Progenitor cell of endocrine pancreas (in vitro differentiated cells): ENCODE measurements around the gene SLC25A34. TPM values are rescaled to one million over a fixed set of nuclear protein-coding genes. Genes with fewer than 3 reads are reported as not detected.
A peak's percentile ranks its signal among the peaks of the same experiment; 100 is the strongest.

Experiments used
- DNase-seq: peaks from one replicate; pipeline ENCODE4 v3.0.0; 2021; ENCODE audit warnings: low spot score; ENCODE audit not compliant: unreplicated experiment
- H3K27ac Mint-ChIP-seq: 2 replicates; pipeline ENCODE4 v1.8.0; 2021; ENCODE audit warnings: mild to moderate bottlenecking, moderate library complexity, mixed read lengths
- H3K27me3 Mint-ChIP-seq: 2 replicates; pipeline ENCODE4 v1.8.0; 2021; ENCODE audit warnings: mixed read lengths
- H3K36me3 Mint-ChIP-seq: 2 replicates; pipeline ENCODE4 v1.8.0; 2022; ENCODE audit warnings: mixed read lengths; ENCODE audit not compliant: insufficient read depth
- H3K4me1 Mint-ChIP-seq: 2 replicates; pipeline ENCODE4 v1.8.0; 2021; ENCODE audit warnings: low read depth, mixed read lengths
- H3K4me3 Mint-ChIP-seq: 2 replicates; pipeline ENCODE4 v1.8.0; 2021; ENCODE audit warnings: low read depth, mild to moderate bottlenecking, moderate library complexity, mixed read lengths
- H3K9me3 Mint-ChIP-seq: 2 replicates; pipeline ENCODE4 v1.8.0; 2021; ENCODE audit warnings: low read depth, mixed read lengths
- CTCF ChIP-seq: fragments of 200-600 bp; sonication (generic); IDR thresholded peaks from one replicate; pipeline ENCODE4 v1.5.0; 2021; ENCODE audit warnings: antibody characterized with exemption, mild to moderate bottlenecking; ENCODE audit not compliant: unreplicated experiment
- total RNA-seq: library from RNA; stranded (reverse); gene quantifications from 2 replicates; pipeline ENCODE4 v1.2.1, GENCODE V29; 2021

Gene SLC25A34
- total RNA-seq, 1 donor from 2014 or later = 6.0 TPM

- DNase-seq = no peak
- Mint-ChIP-seq H3K4me3 (peak overlapping the region; percentile 91), H3K36me3 (peaks cover 4% of the 10 kb centered on the region), H3K27me3 (no peaks in the 10 kb centered on the region), H3K27ac (peak overlapping the region; percentile 95), H3K4me1 (peaks cover 31% of the 10 kb centered on the region), H3K9me3 (no peaks in the 10 kb centered on the region)
- no peak for TF ChIP-seq CTCF
Observed at GRCh38 chr1:15758953-15759661, 23.0 kb downstream of the SLC25A34 start.

- peaks cover 13% of the 10 kb centered on the region for H3K36me3 Mint-ChIP-seq
Observed at GRCh38 chr1:15760520-15761211, 24.6 kb downstream of the SLC25A34 start.

GRCh38 chr1:15761366-15762128 lies 25.5 kb downstream of the SLC25A34 start:
- DNase-seq = no peak
- H3K9me3 Mint-ChIP-seq = no peaks in the 10 kb centered on the region
- TF ChIP-seq CTCF = no peak
- H3K27ac Mint-ChIP-seq = peak overlapping the region; percentile 89
- H3K4me1 Mint-ChIP-seq = peaks cover 36% of the 10 kb centered on the region
- H3K36me3 Mint-ChIP-seq = peaks cover 17% of the 10 kb centered on the region
- H3K27me3 Mint-ChIP-seq = no peaks in the 10 kb centered on the region
- H3K4me3 Mint-ChIP-seq = peak overlapping the region; percentile 91

More at GRCh38 chr1:15760520-15761211, 24.6 kb downstream of the SLC25A34 start:
- TF ChIP-seq CTCF = no peak
- no peak for DNase-seq
- peak overlapping the region; percentile 91 for H3K4me3 Mint-ChIP-seq
- no peaks in the 10 kb centered on the region for H3K9me3 Mint-ChIP-seq
- peak overlapping the region; percentile 89 for H3K27ac Mint-ChIP-seq
- H3K4me1 Mint-ChIP-seq = peaks cover 37% of the 10 kb centered on the region
- H3K27me3 Mint-ChIP-seq = no peaks in the 10 kb centered on the region

GRCh38 chr1:15762546-15762945 lies 26.5 kb downstream of the SLC25A34 start:
- no peak for TF ChIP-seq CTCF
- H3K4me3 Mint-ChIP-seq = no peak overlapping the region

GRCh38 chr1:15764269-15764764 lies 28.3 kb downstream of the SLC25A34 start:
- Mint-ChIP-seq H3K27me3 (no peaks in the 10 kb centered on the region), H3K36me3 (peaks cover 21% of the 10 kb centered on the region), H3K27ac (peak overlapping the region; percentile 85), H3K4me3 (no peak overlapping the region), H3K4me1 (peaks cover 29% of the 10 kb centered on the region), H3K9me3 (no peaks in the 10 kb centered on the region)
- no peak for DNase-seq
- no peak for TF ChIP-seq CTCF

More at GRCh38 chr1:15762546-15762945, 26.5 kb downstream of the SLC25A34 start:
- no peak for DNase-seq
- Mint-ChIP-seq H3K27ac (peak overlapping the region; percentile 69), H3K4me1 (peaks cover 31% of the 10 kb centered on the region), H3K9me3 (no peaks in the 10 kb centered on the region), H3K27me3 (no peaks in the 10 kb centered on the region), H3K36me3 (peaks cover 17% of the 10 kb centered on the region)
